DOHH2 (cell line): ENCODE results near the gene DENND1A.

Experiments
- H3F3A ChIP-seq: fragments of 200-600 bp; sonication (generic), shearing (Covaris generic); 2 replicates; pipeline ENCODE4 v1.6.0; 2016; ENCODE audit warnings: antibody characterized with exemption, mild to moderate bottlenecking; ENCODE audit not compliant: control insufficient read depth, insufficient read depth
- H3K27ac ChIP-seq: fragments of 200-600 bp; sonication (generic); 2 replicates; pipeline ENCODE4 v1.5.1; 2014; ENCODE audit warnings: low read depth, mild to moderate bottlenecking, low read length, moderate library complexity
- H3K27me3 ChIP-seq: fragments of 200-600 bp; sonication (generic); 2 replicates; pipeline ENCODE4 v1.6.1; 2014; ENCODE audit warnings: mild to moderate bottlenecking, low read length, mixed read lengths; ENCODE audit not compliant: control insufficient read depth
- H3K36me3 ChIP-seq: fragments of 200-600 bp; sonication (generic); 2 replicates; pipeline ENCODE4 v1.6.1; 2014; ENCODE audit warnings: mild to moderate bottlenecking, low read length, moderate library complexity, mixed read lengths; ENCODE audit not compliant: control insufficient read depth
- H3K4me1 ChIP-seq: fragments of 200-600 bp; sonication (generic); 2 replicates; pipeline ENCODE4 v1.6.1; 2014; ENCODE audit warnings: mild to moderate bottlenecking, low read length, mixed read lengths; ENCODE audit not compliant: control insufficient read depth
- H3K4me2 ChIP-seq: fragments of 200-600 bp; sonication (generic); 2 replicates; pipeline ENCODE4 v1.6.0; 2014; ENCODE audit warnings: mild to moderate bottlenecking, low read length, moderate library complexity
- H3K4me3 ChIP-seq: fragments of 200-600 bp; sonication (generic); 2 replicates; pipeline ENCODE4 v1.5.1; 2014; ENCODE audit warnings: mild to moderate bottlenecking, low read length, mixed read lengths
- H3K79me2 ChIP-seq: fragments of 200-600 bp; sonication (generic); 2 replicates; pipeline ENCODE4 v1.6.1; 2014; ENCODE audit warnings: mild to moderate bottlenecking, low read length, mixed read lengths; ENCODE audit not compliant: control insufficient read depth
- H3K9me2 ChIP-seq: fragments of 200-600 bp; sonication (generic); replicated peaks from 2 replicates; pipeline ENCODE4 v1.6.1; 2014; ENCODE audit warnings: mild to moderate bottlenecking, low read length, mixed read lengths; ENCODE audit not compliant: control insufficient read depth
- H3K9me3 ChIP-seq: fragments of 200-600 bp; sonication (generic); 2 replicates; pipeline ENCODE4 v1.6.1; 2014; ENCODE audit warnings: antibody characterized with exemption, low read length, mixed read lengths; ENCODE audit not compliant: control insufficient read depth, insufficient read depth
- H4K20me1 ChIP-seq: fragments of 200-600 bp; sonication (generic); 2 replicates; pipeline ENCODE4 v1.6.0; 2014; ENCODE audit warnings: low read depth, mild to moderate bottlenecking, antibody characterized with exemption, low read length, moderate library complexity; ENCODE audit not compliant: control insufficient read depth, insufficient read depth
- EZH2phosphoT487 ChIP-seq: fragments of 200-600 bp; sonication (generic); IDR thresholded peaks from 2 replicates; pipeline ENCODE4 v1.6.1; 2017; ENCODE audit warnings: borderline replicate concordance, mild to moderate bottlenecking, antibody characterized with exemption, low read length, moderate library complexity, mixed read lengths
- TF ChIP-seq, protein P1 (sequence below): fragments of 200-600 bp; sonication (generic); IDR thresholded peaks from one replicate; pipeline ENCODE4 v1.5.1; 2014; ENCODE audit warnings: antibody characterized with exemption, mild to moderate bottlenecking, low read depth, low read length; ENCODE audit not compliant: poor library complexity, severe bottlenecking

DENND1A gene

DNA sequence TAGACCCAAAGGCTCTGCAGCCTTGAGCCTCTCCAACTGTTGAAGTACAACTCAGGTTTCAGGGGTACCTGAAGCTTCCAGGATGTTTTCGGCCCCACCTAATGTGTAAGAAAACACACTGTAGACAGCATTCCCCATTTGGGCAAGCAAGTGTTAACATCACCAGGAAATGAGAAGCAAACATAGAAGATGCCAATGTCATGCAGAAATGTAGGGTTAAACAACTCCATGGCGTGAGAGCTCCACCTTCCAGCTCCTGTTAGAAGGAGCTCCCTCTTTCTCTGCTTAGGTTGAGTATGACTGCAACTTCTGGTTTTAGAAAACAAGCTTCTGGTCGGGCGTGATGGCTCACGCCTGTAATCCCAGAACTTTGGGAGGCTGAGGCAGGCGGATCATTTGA, 31.0 kb upstream of the DENND1A start:
- no peaks in the 10 kb centered on the region for H3K9me2 ChIP-seq
- no peaks in the 10 kb centered on the region for H3K9me3 ChIP-seq
- H3K4me3 ChIP-seq: no peak overlapping the region
- TF ChIP-seq EZH2phosphoT487: no peak
- TF ChIP-seq, protein P1, sequence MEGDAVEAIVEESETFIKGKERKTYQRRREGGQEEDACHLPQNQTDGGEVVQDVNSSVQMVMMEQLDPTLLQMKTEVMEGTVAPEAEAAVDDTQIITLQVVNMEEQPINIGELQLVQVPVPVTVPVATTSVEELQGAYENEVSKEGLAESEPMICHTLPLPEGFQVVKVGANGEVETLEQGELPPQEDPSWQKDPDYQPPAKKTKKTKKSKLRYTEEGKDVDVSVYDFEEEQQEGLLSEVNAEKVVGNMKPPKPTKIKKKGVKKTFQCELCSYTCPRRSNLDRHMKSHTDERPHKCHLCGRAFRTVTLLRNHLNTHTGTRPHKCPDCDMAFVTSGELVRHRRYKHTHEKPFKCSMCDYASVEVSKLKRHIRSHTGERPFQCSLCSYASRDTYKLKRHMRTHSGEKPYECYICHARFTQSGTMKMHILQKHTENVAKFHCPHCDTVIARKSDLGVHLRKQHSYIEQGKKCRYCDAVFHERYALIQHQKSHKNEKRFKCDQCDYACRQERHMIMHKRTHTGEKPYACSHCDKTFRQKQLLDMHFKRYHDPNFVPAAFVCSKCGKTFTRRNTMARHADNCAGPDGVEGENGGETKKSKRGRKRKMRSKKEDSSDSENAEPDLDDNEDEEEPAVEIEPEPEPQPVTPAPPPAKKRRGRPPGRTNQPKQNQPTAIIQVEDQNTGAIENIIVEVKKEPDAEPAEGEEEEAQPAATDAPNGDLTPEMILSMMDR: no peak
- no peak overlapping the region for H3K27ac ChIP-seq
- H3K27me3 ChIP-seq: peaks cover 26% of the 10 kb centered on the region
- no peaks in the 10 kb centered on the region for H3K36me3 ChIP-seq
- H4K20me1 ChIP-seq: no peaks in the 10 kb centered on the region
- no peak overlapping the region for H3K4me2 ChIP-seq
- H3K79me2 ChIP-seq: no peaks in the 10 kb centered on the region
- H3F3A ChIP-seq: no peaks in the 10 kb centered on the region
- H3K4me1 ChIP-seq: peaks cover 15% of the 10 kb centered on the region

DNA sequence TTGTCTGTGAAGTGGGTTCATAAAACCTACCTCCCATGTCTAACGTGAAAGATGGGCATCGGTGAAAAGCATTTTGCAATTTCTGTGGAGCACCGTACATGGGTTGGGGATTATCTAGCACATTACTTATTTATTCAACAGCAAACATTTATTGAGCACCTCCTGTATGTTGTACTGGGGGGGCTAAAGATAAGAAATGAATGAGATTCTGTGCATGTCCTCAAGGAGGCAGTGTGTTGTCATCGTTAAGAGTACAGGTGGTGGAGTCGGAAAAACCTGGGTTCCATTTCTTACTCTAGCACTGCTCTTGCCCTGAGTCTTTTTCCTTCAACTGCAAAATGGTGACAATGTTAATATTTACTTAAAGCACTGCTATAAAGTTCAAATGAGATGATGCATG, 30.4 kb upstream of the DENND1A start:
- H3K79me2 ChIP-seq: no peaks in the 10 kb centered on the region
- TF ChIP-seq EZH2phosphoT487: no peak
- TF ChIP-seq, protein P1: peak; percentile 53
- H3K36me3 ChIP-seq: no peaks in the 10 kb centered on the region
- peaks cover 24% of the 10 kb centered on the region for H3K27me3 ChIP-seq
- no peaks in the 10 kb centered on the region for H3K9me3 ChIP-seq
- H3K4me3 ChIP-seq: no peak overlapping the region
- H3K27ac ChIP-seq: no peak overlapping the region
- no peak overlapping the region for H3K4me2 ChIP-seq
- no peaks in the 10 kb centered on the region for H3F3A ChIP-seq
- no peaks in the 10 kb centered on the region for H4K20me1 ChIP-seq
- H3K9me2 ChIP-seq: no peaks in the 10 kb centered on the region
- peaks cover 9% of the 10 kb centered on the region for H3K4me1 ChIP-seq

DNA sequence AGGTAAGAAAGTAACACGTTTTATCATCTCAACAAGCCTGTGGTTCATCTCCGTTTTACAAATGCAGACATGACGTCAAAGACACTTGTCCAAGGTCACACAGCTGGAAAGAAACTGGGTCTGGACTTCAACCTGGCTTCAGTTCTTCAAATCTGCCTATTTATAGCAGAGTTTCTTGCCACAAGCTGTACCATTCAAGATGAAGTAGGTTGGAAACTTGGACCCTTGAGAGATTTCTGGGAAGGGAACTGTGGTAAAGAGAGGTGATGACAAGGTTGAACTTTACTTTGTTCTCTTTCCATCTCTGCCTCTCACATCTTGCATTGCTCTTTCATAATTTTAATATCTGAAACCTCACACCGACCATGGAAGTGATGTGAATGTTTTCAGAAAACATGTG, 29.9 kb upstream of the DENND1A start:
- no peak overlapping the region for H3K4me2 ChIP-seq
- no peaks in the 10 kb centered on the region for H4K20me1 ChIP-seq
- H3K36me3 ChIP-seq: no peaks in the 10 kb centered on the region
- H3K9me3 ChIP-seq: no peaks in the 10 kb centered on the region
- no peaks in the 10 kb centered on the region for H3F3A ChIP-seq
- TF ChIP-seq, protein P1: no peak
- TF ChIP-seq EZH2phosphoT487: no peak
- peaks cover 24% of the 10 kb centered on the region for H3K27me3 ChIP-seq
- no peaks in the 10 kb centered on the region for H3K79me2 ChIP-seq
- peaks cover 3% of the 10 kb centered on the region for H3K4me1 ChIP-seq
- H3K9me2 ChIP-seq: no peaks in the 10 kb centered on the region
- no peak overlapping the region for H3K4me3 ChIP-seq
- H3K27ac ChIP-seq: no peak overlapping the region

DNA sequence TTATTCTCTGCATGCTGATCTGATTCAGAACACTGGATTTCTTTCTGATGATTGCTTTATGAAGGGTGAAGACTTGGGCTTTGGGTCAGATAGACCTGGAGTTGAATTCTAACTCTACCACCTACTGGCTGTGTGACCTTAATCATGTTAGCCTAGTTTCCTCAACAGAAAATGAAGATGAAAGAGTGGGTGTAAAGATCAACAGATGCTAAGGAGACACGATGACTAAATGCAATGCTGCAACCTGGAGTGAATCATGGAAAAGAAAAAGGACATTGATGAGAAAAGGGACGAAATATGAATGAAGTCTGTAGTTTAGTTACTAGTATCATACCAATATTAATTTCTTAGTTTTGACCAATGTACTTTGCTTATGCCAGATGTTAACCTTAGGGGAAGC, 27.8 kb upstream of the DENND1A start:
- H4K20me1 ChIP-seq: no peaks in the 10 kb centered on the region
- no peak for TF ChIP-seq EZH2phosphoT487
- TF ChIP-seq, protein P1: no peak
- no peak overlapping the region for H3K4me3 ChIP-seq
- H3K9me2 ChIP-seq: no peaks in the 10 kb centered on the region
- H3F3A ChIP-seq: no peaks in the 10 kb centered on the region
- H3K4me2 ChIP-seq: no peak overlapping the region
- H3K27ac ChIP-seq: no peak overlapping the region
- peaks cover 3% of the 10 kb centered on the region; the same call in 1 of the 2 replicates for H3K4me1 ChIP-seq
- H3K27me3 ChIP-seq: peaks cover 24% of the 10 kb centered on the region
- no peaks in the 10 kb centered on the region for H3K9me3 ChIP-seq
- no peaks in the 10 kb centered on the region for H3K79me2 ChIP-seq
- H3K36me3 ChIP-seq: no peaks in the 10 kb centered on the region
